Measurements from ENCODE around the gene GATD1.

Gene GATD1

GRCh38 chr11:795634-796564, 18.6 kb upstream of the GATD1 start:
- peak; percentile 83 to 87 for DNase-seq (ENCODE audit: low read depth in 2 of 2)

DNA sequence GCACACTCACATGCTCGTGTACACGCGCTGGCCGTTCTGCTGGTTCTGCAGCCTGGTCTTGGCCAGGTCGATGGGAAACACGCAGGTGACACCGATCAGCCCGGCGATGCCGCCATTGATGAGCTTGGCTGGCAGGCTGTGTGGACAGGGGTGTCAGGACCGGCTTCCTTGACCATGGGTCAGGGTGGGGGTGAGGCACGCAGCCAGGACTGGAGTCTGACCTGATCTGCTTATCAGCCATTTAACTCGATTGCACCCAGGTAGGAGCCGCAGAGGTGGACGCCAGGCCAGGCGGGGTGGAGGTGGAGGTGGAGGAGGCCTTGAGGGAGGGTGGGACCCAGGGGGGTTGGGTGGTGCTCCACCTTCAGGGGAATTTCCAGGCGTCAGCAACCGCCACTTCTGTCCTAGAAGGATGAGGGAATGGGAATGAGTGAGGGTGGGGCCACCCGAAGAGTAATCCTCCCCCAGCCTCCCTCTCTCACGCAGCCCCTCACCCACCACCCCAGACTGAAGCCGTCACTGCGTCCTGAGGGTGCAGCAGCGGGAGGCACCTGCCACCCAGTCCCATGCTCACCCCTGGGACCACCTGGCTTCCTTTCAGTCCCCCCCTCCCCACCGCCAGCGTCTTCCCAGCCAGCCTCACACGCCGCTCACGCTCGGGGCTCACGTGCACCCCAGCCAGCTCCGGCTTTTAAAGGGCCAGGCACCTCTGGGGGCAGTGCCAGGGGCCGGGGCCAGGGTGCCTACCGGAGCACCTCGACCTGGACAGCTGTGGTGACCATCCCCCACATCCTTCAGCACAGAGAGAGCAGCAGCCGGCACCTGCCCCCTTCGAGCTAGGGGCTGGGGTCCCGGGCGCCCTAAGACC, 17.7 kb upstream of the GATD1 start:
- DNase-seq (ENCODE audit: low read depth in 2 of 2) = no peak

DNA sequence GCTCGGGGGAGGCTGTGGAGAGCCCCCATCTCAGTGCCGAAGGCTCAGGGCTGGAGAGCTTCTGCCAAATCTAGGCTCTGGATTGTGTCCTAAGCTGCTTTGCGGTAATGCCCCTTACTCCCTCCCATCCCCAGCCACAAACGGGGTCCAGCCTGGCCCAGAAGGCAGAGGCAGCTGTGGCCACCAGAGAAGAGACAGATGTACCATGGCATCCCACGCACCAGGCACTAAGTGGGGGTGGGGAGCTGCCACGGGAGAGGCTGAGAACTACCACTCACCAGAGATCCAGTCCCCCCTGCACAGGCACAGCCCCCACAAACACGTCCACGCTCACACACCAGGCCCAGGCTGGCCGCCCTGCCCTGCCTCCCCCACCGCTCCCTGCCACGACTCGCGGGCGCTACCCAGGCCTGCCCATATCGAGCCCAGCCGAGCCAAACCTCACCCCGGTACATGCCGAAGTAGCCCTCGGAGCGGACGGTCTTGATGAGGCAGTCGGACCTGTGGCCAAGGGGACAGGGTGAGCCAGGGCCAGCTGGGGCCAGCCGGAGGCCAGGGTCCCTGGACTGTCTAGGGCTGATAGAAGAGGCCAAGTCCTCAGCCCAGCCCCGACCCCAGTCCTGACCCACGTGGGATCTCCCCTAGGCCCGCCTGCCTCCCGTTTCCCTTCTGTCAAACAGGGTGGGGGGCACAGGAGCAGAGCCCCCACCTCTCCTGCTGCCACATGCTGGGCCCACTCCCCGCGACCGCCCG, 16.9 kb upstream of the GATD1 start:
- no peak for DNase-seq (ENCODE audit: low read depth in 2 of 2)

DNA sequence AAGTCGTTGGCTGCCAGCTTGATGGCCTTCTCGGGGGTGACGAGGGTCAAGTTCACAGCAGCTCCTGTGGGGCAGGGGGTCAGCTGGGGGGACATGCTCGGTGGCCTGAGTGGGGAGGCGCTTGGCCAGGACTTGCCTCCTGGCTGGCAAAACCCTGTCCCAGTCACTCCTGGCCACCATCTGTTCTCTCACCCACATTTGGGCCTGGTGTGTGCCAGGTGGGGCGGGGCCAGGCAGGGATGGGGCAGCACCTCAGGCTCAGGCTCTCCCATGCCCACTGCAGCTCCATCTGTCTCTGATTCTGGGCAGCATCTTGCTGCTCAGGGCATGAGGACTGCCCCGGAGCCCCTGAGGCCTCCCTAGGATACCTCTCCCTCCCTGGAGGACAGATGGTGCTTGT, 16.3 kb upstream of the GATD1 start:
- no peak for DNase-seq (ENCODE audit: low read depth in 2 of 2)

- DNase-seq (ENCODE audit: low read depth in 2 of 2) = no peak
Observed at GRCh38 chr11:792873-793272, 15.6 kb upstream of the GATD1 start.

DNA sequence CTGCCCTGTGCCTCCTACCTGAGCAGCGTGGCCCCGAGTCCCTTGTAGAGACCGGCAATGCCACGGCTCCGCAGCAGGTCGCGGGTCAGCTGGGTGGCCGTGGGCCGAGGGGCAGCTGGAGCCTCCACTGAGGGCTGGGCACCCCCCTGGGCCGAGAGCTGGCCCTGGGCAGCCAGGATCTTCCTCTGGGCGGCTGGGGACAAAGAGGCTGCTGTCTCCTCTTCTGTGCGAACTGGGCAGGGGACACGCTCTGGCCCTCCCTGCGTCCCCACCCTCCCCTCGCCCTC, 15.2 kb upstream of the GATD1 start:
- DNase-seq (ENCODE audit: low read depth in 2 of 2) = no peak

- no peak for DNase-seq (ENCODE audit: low read depth in 2 of 2)
Observed at GRCh38 chr11:791658-792534, 14.6 kb upstream of the GATD1 start.

DNA sequence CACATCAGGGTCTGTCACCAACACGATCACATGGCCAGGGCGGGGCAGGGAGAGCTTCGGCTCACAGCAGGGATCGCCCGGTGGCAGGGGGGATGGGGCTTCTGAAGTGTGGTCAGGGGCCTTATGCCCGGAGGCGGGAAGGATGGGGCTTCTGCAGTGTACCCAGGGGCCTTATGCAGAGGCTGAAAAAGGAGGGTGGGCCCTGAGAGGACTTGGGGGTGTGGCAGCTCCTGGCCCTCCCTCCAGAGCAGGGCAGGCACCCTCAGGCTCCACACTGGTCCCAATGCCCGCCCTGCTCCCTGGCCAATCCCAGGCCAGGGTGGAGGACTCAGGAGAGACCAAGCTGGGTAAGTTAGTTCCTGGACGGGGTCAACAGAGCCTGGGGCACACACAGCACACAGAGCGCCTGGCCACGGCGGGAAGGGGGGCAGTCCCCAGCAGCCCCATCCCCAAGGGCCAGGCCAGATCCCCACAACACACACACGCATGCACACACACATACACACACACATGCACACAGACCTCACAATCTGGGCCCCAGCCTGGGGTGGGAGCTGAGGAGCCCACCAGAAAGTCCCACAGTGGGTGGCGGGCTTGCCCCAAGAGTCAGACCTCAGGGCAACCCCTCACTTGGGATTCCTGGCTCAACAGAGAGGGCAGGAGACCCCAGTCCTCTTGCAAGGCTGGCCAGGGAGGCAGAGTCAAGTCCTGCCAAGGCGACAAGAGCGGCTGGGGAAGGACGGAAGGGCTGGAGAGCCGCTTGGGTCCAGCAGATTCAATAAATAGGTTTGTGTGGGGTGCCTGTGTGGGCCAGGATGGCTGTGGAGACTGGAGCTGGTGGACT, 13.7 kb upstream of the GATD1 start:
- no peak for DNase-seq (ENCODE audit: low read depth in 2 of 2)

GRCh38 chr11:789943-790342, 12.7 kb upstream of the GATD1 start, which contains the start of gene CEND1:
Gene CEND1 (minus strand): TSS chr11:790090. CDS start chr11:788576, 1,514 bp downstream.
- no peak for DNase-seq (ENCODE audit: low read depth in 2 of 2)

DNA sequence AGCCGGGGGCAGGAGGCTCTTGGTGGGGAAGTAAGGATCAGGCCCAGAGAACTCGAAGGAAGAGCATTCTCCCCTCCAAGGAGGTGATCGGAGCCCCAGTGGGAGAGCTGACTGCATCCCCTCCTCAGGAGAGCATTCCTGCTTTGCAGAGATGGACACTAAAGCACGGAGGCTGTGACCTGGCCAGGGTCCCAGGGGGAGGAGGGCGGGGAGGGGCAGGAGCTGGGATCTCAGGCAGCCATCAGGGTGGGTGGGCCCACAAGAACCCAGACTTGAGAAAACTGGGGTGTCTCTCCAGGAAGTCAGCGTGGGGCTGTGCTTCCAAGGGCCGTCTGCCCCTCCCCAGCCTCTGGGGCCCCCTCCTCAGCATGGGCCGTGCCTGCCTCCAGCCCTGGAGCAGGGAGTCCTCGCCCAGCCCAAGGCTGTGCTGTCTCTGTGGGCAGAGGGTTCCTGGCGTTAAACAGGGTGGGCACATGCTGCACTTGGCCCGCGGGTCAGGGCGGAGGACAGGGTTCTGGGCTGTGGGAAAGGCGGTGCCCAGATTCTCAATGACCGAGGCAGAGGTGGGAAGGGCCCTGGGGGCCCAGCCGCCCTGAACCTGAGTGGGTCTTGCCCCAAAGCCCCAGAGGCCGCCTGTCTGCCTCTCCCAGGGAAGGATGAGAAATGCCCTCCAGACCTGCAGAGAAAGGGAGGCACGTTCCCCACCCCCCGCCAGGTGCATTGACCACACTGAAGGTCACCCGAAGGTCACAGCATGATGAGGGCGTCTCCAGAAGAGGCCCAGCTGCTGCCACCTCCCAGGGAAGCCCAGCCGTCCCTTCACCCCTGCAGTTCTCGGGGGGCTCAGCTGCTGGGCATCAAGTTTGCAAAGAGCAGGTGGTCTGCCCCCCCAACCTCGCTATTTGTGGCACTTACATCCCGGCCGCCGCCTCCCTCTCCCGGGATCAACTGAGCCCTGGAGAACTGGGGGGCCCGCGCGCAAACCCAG, 12.0 kb upstream of the GATD1 start:
- no peak for DNase-seq (ENCODE audit: low read depth in 2 of 2)

DNA sequence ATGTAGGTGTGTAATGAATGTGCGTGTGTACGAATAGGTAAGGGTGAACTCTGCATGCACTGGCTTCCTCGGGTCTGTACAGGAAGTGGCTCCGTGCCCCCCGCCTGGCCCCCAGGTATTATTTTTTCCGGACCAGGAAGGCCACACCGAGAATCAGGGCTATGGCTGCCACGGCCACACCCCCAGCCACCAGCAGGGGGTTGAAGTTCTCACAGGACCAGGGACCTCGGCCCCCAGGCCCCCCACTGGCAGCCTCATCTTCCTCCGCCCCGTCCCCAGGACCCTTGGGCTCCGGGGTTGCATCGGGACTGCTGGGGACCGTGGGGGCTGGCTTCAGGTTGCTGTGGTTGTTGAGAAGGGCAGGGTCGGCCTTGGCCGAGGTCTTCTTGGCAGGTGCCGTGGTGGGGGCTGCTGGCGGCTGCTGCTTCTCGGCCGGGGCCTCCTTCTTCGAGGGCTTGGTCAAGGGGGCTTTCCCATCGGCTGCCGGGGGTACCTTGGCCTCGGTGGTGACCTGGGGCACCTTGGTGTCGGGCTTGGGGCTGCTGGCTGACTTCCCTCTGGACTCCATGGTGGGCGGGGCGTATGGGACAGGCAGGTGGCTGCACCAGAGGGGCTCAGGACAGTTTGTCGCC, 10.8 kb upstream of the GATD1 start:
- DNase-seq (ENCODE audit: low read depth in 2 of 2) = no peak

DNA sequence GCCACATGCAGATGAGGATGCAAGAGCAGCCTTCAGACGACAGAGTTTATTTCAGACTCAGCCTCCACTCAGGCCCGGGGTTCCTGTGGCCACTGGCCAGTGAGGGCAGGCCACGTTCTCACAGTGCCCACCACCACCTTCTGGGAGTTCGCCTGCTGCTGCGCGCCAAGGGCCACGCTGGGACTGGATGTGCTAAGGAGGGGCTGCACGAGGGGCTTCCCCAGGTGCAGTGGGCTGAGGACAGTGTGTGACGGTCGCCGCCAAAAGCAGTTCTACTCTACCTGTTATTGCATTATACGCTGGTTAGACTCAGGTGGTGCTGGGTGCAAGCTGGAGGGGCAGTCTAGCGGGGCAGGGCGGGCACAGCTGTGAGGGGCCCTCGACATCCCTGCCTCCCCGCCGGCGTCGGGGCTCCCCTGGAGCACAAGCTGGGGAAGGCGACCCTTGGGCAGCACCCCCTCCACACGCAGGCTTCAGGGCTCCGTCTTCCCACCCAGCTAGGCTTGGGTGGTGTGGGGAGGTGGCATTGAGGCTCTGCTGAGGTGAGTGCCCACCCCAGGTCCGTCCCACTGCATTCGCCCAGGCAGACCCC, 9.9 kb upstream of the GATD1 start:
- no peak for DNase-seq (ENCODE audit: low read depth in 2 of 2)

- DNase-seq (ENCODE audit: low read depth in 2 of 2) = no peak
Observed at GRCh38 chr11:786235-787083, 9.2 kb upstream of the GATD1 start.

DNA sequence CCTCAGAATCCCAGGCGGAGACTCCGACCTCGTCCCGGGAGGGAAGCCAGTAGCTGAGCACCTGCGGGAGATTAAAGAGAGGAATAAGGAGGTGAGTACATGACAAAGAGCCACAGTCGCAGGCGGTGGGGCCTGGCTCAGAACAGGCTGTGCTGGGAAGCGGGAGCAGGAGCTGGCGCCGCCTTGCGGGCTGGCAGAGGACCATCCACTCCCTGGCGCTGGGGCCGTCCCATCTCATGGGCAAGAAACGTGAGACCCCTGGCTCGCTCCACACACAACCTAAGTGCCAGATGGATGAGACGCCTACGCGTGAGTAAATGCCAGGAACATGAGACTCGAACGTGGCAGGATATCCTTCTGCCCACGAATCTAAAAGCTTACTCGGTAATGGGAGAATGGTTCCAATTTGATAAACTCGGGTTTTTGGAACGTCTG, 6.3 kb upstream of the GATD1 start:
- DNase-seq (ENCODE audit: low read depth in 2 of 2) = no peak

GRCh38 chr11:782264-783174, 5.2 kb upstream of the GATD1 start:
- DNase-seq (ENCODE audit: low read depth in 2 of 2) = no peak

- no peak for DNase-seq (ENCODE audit: low read depth in 2 of 2)
Observed at GRCh38 chr11:779955-780532, 2.8 kb upstream of the GATD1 start.
